GM12872 (cell line): Measurements from ENCODE around the gene TEX2.

Source experiments
- TF ChIP-seq, protein P1 (sequence below): IDR thresholded peaks from 3 replicates; pipeline ENCODE4 v1.5.1; 2011; ENCODE audit warnings: low read depth, mild to moderate bottlenecking, low read length, moderate library complexity; ENCODE audit not compliant: insufficient read depth

Gene TEX2

DNA sequence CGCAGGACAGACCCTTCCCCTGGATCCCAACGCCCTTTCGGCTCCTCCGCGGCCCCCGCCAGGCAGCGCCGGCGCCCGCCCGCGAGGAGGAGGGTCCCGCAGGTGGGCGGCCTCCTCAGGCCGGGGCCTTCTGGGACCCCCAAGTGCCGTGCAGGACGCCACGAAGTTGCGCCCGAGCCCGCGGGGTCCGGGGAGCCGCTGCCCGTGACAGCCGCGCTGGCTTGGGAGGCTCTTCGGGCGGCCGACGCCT, 133.6 kb downstream of the TEX2 start:
- TF ChIP-seq, protein P1, sequence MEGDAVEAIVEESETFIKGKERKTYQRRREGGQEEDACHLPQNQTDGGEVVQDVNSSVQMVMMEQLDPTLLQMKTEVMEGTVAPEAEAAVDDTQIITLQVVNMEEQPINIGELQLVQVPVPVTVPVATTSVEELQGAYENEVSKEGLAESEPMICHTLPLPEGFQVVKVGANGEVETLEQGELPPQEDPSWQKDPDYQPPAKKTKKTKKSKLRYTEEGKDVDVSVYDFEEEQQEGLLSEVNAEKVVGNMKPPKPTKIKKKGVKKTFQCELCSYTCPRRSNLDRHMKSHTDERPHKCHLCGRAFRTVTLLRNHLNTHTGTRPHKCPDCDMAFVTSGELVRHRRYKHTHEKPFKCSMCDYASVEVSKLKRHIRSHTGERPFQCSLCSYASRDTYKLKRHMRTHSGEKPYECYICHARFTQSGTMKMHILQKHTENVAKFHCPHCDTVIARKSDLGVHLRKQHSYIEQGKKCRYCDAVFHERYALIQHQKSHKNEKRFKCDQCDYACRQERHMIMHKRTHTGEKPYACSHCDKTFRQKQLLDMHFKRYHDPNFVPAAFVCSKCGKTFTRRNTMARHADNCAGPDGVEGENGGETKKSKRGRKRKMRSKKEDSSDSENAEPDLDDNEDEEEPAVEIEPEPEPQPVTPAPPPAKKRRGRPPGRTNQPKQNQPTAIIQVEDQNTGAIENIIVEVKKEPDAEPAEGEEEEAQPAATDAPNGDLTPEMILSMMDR: no peak

DNA sequence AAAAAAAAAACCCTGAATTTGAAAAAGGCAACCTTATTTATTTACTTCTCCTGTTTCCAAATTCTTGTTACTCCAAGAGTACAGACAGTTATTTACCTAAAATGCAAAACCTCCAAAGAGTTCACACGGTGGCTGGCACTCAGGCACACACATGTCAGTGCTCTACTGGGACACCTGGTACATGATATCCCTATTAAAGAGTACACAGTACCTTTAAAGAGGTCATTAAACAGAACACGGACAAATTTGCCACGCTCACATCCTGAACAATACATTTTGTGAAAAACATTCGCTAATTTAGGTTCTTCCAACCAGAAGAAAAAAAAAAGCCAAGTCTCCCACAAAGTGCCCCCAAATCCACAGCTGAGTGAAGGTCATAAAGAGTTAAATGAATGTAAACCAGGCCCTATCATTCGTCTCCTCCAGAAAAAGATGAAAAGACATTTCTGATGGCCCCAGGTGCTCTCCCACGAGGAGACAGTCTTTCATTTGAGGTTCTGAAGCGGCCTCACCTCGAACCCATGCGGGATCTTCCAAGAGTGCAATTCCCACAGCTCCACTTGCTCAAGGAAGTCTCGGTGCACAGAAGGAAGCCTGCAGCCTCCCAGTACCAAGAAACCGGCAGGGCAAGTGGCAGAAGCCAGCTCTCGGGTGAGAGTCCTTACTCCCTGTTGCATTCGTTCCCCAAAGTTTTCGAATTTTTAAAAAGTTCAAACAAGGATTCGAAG, 134.1 kb downstream of the TEX2 start:
- TF ChIP-seq, protein P1: no peak

DNA sequence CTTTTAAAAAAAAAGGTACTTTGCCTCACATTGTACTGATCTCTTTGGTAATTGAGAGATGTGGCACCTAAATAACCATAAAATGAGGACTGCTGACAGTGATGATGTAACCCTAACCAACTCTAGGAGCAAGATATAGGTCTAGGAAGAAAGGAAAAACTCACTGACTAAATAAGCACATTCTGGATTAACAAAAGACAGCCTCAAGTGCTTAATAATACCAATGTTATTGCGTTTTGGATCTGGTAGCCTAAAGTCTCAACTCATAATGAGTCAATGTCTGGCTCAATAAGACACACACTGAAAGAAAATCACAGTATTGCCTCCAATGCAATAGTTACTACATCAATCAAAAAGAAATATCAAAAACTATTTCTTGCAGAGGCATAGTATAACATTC, 136.1 kb downstream of the TEX2 start:
- TF ChIP-seq, protein P1: no peak

DNA sequence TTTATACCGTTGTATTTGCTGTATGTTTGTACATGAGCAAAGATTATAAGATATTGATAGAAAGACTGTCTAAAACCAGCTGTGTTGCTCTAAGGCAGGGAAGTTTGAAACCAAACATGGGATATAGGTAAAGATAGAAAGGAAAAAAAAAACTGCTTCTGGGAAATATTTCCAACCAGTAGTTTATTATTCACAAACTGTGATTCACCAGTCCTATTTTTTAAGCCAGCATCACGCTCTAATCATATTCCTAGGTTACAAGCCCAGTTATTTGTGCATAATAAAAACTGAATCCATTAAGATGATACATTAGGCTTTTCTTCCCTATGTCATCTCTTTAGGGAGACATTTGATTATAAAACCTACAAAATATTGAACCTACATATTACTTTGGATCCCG, 137.1 kb downstream of the TEX2 start:
- TF ChIP-seq, protein P1: no peak

DNA sequence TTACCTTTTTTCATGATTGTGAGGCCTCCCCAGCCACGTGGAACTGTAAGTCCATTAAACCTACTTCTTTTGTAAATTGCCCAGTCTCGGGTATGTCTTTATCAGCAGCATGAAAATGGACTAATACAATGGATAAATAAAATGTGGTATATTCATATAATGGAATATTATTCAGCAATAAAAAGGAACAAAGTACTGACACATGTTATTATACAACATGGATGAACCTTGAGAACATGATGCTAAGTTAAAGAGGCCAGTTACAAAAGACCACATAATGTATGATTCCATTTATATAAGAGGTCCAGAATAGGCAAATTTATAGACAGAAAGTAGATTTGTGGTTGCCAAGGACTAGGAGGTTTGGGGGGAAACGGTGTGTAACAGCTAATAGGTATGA, 138.5 kb downstream of the TEX2 start:
- TF ChIP-seq, protein P1: no peak

DNA sequence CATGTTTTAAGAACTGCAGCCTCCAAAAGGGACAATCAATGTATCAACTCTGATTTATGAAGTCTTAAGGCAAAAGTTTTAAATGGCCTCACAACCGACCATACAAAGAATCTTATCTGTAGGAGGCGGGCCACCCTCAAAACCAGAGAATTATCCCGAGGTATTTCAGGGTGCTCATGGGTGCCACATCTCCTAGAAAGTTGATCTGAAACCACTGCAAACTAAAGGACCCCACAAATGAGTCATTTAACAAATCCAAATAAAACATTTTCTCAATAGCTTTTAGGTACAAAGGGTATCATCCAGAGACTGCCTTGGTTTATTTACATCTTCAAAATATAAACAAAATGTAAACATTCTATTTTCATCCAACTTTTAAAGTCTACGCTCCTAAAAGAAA, 139.9 kb downstream of the TEX2 start:
- TF ChIP-seq, protein P1: no peak

DNA sequence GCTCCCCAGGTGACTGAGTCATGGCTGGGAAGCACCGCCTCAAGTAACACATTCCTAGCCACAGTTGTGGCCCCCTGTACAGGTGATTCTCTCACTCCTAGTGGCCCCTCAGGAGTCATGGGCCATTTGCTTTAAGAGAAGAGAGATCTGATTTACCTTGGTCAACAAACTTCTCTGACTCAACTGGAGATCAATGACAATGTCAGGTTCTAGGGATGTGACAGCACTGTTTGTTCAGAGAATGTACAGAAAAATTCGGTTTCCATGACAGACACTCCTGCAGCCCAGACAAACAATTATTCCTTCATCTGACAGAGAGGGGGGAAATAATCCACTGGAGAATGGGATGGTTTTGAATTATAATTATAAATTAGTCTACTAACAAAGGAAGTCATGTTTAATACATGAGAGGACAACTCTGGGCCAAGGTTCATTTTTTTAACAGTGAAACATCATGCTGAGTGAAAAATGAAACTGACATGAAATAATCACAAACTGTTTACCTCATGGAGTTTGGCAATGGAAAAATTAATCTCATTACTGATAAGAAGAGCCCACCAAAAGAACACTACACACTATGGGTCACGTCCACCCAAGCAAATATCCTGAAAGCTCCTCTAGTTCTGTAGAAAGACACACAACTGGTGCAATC, 142.8 kb downstream of the TEX2 start:
- TF ChIP-seq, protein P1: no peak
